HepG2 (cell line): ENCODE data around the gene POLR1G. TPM values are rescaled to one million over a fixed set of nuclear protein-coding genes. Genes with fewer than 3 reads are reported as not detected.

Source experiments
- AFF4 ChIP-seq: sonication (generic); formaldehyde crosslinking; IDR thresholded peaks from 2 replicates; pipeline ENCODE4 v1.4.0; 2020; ENCODE audit warnings: missing genetic modification reagents
- ARHGAP35 ChIP-seq: sonication (generic); formaldehyde crosslinking; IDR thresholded peaks from 2 replicates; pipeline ENCODE4 v1.9.0; 2022; ENCODE audit warnings: mild to moderate bottlenecking, inconsistent platforms, moderate library complexity, missing genetic modification reagents, borderline replicate concordance
- CENPX ChIP-seq: sonication (generic); formaldehyde crosslinking; IDR thresholded peaks from 2 replicates; pipeline ENCODE4 v1.9.0; 2021; ENCODE audit warnings: mild to moderate bottlenecking, missing genetic modification reagents, moderate library complexity
- CSRNP1 ChIP-seq: sonication (generic); formaldehyde crosslinking; IDR thresholded peaks from 2 replicates; pipeline ENCODE4 v1.8.1; 2023; ENCODE audit warnings: mild to moderate bottlenecking, missing genetic modification reagents
- HIVEP1 ChIP-seq: sonication (generic); formaldehyde crosslinking; IDR thresholded peaks from 2 replicates; pipeline ENCODE4 v1.4.0; 2020; ENCODE audit warnings: mild to moderate bottlenecking, missing genetic modification reagents
- HNF4G ChIP-seq, 2 experiments: sonication (generic) in 1 of 2; formaldehyde crosslinking in 1 of 2; IDR thresholded peaks; 2 replicates each; pipeline versions ENCODE4 v1.4.0 to v1.6.1; 2011 to 2020; ENCODE audit warnings: borderline replicate concordance in 2 of 2, low read depth in 2 of 2, mild to moderate bottlenecking in 2 of 2, low read length in 1 of 2, missing genetic modification reagents in 1 of 2, moderate library complexity in 1 of 2
- KLF13 ChIP-seq: sonication (generic); formaldehyde crosslinking; IDR thresholded peaks from 2 replicates; pipeline ENCODE4 v1.4.0; 2020; ENCODE audit warnings: mild to moderate bottlenecking, missing genetic modification reagents
- MED13 ChIP-seq: sonication (generic); formaldehyde crosslinking; IDR thresholded peaks from 2 replicates; pipeline ENCODE4 v1.5.0; 2020; ENCODE audit warnings: missing genetic modification reagents
- MEF2D ChIP-seq: sonication (generic); formaldehyde crosslinking; IDR thresholded peaks from 2 replicates; pipeline ENCODE4 v1.5.1; 2020; ENCODE audit warnings: mild to moderate bottlenecking, missing genetic modification reagents
- MEIS2 ChIP-seq: sonication (generic); formaldehyde crosslinking; IDR thresholded peaks from 2 replicates; pipeline ENCODE4 v1.9.0; 2021; ENCODE audit warnings: mild to moderate bottlenecking, missing genetic modification reagents
- NAIF1 ChIP-seq: sonication (generic); formaldehyde crosslinking; IDR thresholded peaks from 2 replicates; pipeline ENCODE4 v1.5.0; 2020; ENCODE audit warnings: mild to moderate bottlenecking, missing genetic modification reagents, borderline replicate concordance
- NFKB2 ChIP-seq: sonication (generic); formaldehyde crosslinking; IDR thresholded peaks from 2 replicates; pipeline ENCODE4 v1.4.0; 2020; ENCODE audit warnings: missing genetic modification reagents, borderline replicate concordance
- NR3C1 ChIP-seq: sonication (generic); formaldehyde crosslinking; IDR thresholded peaks from 2 replicates; pipeline ENCODE4 v1.4.0; 2020; ENCODE audit warnings: missing genetic modification reagents
- PAWR ChIP-seq: sonication (generic); formaldehyde crosslinking; IDR thresholded peaks from 2 replicates; pipeline ENCODE4 v1.4.0; 2020; ENCODE audit warnings: missing genetic modification reagents, mild to moderate bottlenecking, borderline replicate concordance
- POLR2AphosphoS2 ChIP-seq: IDR thresholded peaks from 2 replicates; pipeline ENCODE4 v1.6.1; 2011; ENCODE audit warnings: low read depth, low read length, improper control_type of control experiment
- SIX1 ChIP-seq: sonication (generic); formaldehyde crosslinking; IDR thresholded peaks from 2 replicates; pipeline ENCODE4 v1.4.0; 2020; ENCODE audit warnings: missing genetic modification reagents, borderline replicate concordance
- SMARCC2 ChIP-seq: fragments of 450-650 bp; IDR thresholded peaks from 2 replicates; pipeline ENCODE4 v1.6.1; 2017; ENCODE audit warnings: antibody characterized with exemption, mild to moderate bottlenecking
- SNAPC2 ChIP-seq: sonication (generic); formaldehyde crosslinking; IDR thresholded peaks from 2 replicates; pipeline ENCODE4 v1.8.1; 2022; ENCODE audit warnings: mild to moderate bottlenecking, missing genetic modification reagents
- STAG1 ChIP-seq: sonication (generic); formaldehyde crosslinking; IDR thresholded peaks from 2 replicates; pipeline ENCODE4 v1.4.0; 2020; ENCODE audit warnings: missing genetic modification reagents
- THAP11 ChIP-seq: IDR thresholded peaks from 2 replicates; pipeline ENCODE4 v1.6.1; 2016; ENCODE audit warnings: missing biosample characterization, missing genetic modification reagents
- ZNF326 ChIP-seq: sonication (generic); formaldehyde crosslinking; IDR thresholded peaks from 2 replicates; pipeline ENCODE4 v1.4.0; 2020; ENCODE audit warnings: missing genetic modification reagents, borderline replicate concordance
- ZNF580 ChIP-seq: IDR thresholded peaks from 2 replicates; pipeline ENCODE4 v1.6.1; 2016; ENCODE audit warnings: low read depth, borderline replicate concordance
- ZNF589 ChIP-seq: sonication (generic); formaldehyde crosslinking; conservative IDR thresholded peaks from 2 replicates; pipeline ENCODE4 v1.8.0; 2022; ENCODE audit warnings: mild to moderate bottlenecking, moderate library complexity, missing genetic modification reagents
- polyA plus RNA-seq, 8 experiments: library from polyadenylated mRNA; depleted of rRNA in 3 of 8; stranded (reverse) in 7 of 8; unstranded in 1 of 8; fragments of >200 nt; fragmentation: Illumina TruSeq in 4 of 8; extraction: Trizol in 4 of 8; gene quantifications; 2 replicates each; pipeline versions ENCODE4 v1.2.1 to v1.2.3, GENCODE V29; 2011 to 2016; ENCODE audit warnings: low read depth in 4 of 8, missing spikeins in 1 of 8, mixed read lengths in 1 of 8; ENCODE audit not compliant: insufficient read depth in 1 of 8
- total RNA-seq, 5 experiments: library from RNA; depleted of rRNA; stranded (reverse); fragments of >200 nt; fragmentation: Illumina TruSeq; extraction: Trizol; gene quantifications; 2 replicates each; pipeline ENCODE4 v1.2.3, GENCODE V29; 2016; ENCODE audit warnings: low read depth in 1 of 5

POLR1G gene
- total and polyA plus RNA-seq, 2 of the 13 experiments (the other 11 are each of a cell fraction or from before 2014, with no cell fraction given) = 3.5 to 20.8 TPM

DNA sequence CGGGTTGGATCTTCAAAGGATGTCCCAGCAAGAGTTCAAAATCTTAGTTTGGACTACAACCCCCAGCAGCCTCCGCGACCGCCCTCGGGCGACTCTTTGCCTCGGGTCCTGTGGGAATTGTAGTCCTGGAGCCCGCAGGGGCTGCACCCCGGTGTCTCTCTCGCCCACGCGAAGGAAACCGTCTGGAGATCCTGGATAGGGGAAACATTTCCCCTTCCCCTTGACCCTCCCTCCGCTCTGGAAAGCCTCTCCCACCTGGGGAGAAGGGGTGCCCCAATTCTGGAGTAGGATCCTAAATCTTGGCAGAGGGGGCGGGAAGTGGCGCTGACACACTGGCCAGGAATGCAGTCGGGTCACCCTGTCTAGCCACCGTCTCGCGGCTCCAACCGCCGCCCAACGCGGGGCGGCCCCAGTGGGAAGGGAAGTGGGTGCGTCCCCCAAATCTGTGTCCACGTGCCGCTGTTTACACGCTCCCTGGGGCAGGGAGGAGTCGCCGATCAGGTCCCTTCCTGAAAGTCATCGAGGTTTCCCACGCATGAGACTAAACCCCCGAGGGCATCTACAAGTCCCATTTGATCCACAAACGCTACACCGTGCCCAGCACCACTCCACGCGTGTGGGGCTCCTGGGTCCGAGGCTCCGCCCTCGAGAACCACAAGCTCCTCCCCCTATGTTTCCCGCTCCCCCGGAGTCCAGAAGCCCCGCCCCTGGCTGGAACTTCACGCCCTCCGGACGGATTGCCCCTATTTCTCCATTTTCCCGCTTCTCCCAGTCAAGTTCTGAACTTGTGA is 814 bp upstream of the POLR1G start (continued):
- TF ChIP-seq MED13 (no peak), CENPX (CRISPR knock-in tag) (no peak), MEIS2 (no peak), ZNF580 (CRISPR knock-in tag) (peak; percentile 52; the same call in 1 of the 2 replicates), ARHGAP35 (CRISPR knock-in tag) (no peak; the same call in 1 of the 2 replicates), SMARCC2 (no peak), KLF13 (no peak), MEF2D (no peak), AFF4 (no peak), HIVEP1 (peak; percentile 63; the same call in 1 of the 2 replicates), PAWR (no peak), STAG1 (CRISPR knock-in tag) (no peak), NR3C1 (CRISPR knock-in tag) (no peak), NAIF1 (CRISPR knock-in tag) (no peak), NFKB2 (CRISPR knock-in tag) (no peak; the same call in 1 of the 2 replicates), SIX1 (CRISPR knock-in tag) (no peak), POLR2AphosphoS2 (no peak), HNF4G (IDR thresholded peaks at IDR 0.05; ENCODE audit: borderline replicate concordance, low read depth, low read length) (no peak), HNF4G (CRISPR knock-in tag; IDR thresholded peaks at IDR 0.05; ENCODE audit: borderline replicate concordance, low read depth) (no peak), ZNF326 (CRISPR knock-in tag) (no peak), THAP11 (CRISPR knock-in tag) (peak; percentile 98), SNAPC2 (CRISPR knock-in tag) (no peak), ZNF589 (CRISPR knock-in tag) (no peak), CSRNP1 (CRISPR knock-in tag) (no peak)
